CD14-positive monocyte (primary cell): ENCODE results near the gene AVPR2. TPM values are rescaled to one million over a fixed set of nuclear protein-coding genes. Genes with fewer than 3 reads are reported as not detected.

ENCODE experiments used
- DNase-seq, 3 donors: peaks; one replicate each; pipeline ENCODE4 v3.0.0-alpha.2; 2011 to 2022
- H2AFZ ChIP-seq: 2 replicates; pipeline ENCODE4 v1.6.0; 2012; ENCODE audit warnings: mild to moderate bottlenecking, low read depth, low read length, inconsistent platforms; ENCODE audit not compliant: insufficient read depth, poor library complexity, severe bottlenecking
- H3K27ac ChIP-seq, 2 donors: 1 replicate in 1 of 2; 2 replicates in 1 of 2; pipeline ENCODE4 v1.5.1; 2012 to 2013; ENCODE audit warnings: low read length in 2 of 2, control low read depth in 1 of 2, inconsistent platforms in 1 of 2, low read depth in 1 of 2, mild to moderate bottlenecking in 1 of 2
- H3K27me3 ChIP-seq, 2 donors: one replicate each; pipeline versions ENCODE4 v1.6.0 to v1.6.1; 2011 to 2013; ENCODE audit warnings: low read length in 2 of 2; ENCODE audit not compliant: control insufficient read depth in 2 of 2, insufficient read depth in 2 of 2
- H3K36me3 ChIP-seq, 2 donors: replicated peaks in 1 of 2; 1 replicate in 1 of 2; 2 replicates in 1 of 2; pipeline versions ENCODE4 v1.5.1 to v1.6.1; 2012 to 2013; ENCODE audit warnings: low read length in 2 of 2, control low read depth in 1 of 2, inconsistent platforms in 1 of 2, mild to moderate bottlenecking in 1 of 2; ENCODE audit not compliant: insufficient read depth in 2 of 2, control insufficient read depth in 1 of 2
- H3K4me1 ChIP-seq, 2 donors: 1 replicate in 1 of 2; 2 replicates in 1 of 2; pipeline versions ENCODE4 v1.5.1 to v1.6.1; 2012 to 2013; ENCODE audit warnings: low read length in 2 of 2, control low read depth in 1 of 2, inconsistent platforms in 1 of 2, mild to moderate bottlenecking in 1 of 2, moderate library complexity in 1 of 2; ENCODE audit not compliant: insufficient read depth in 2 of 2, control insufficient read depth in 1 of 2
- H3K4me2 ChIP-seq: replicated peaks from 2 replicates; pipeline ENCODE3; 2012; ENCODE audit warnings: low read length, moderate library complexity, mild to moderate bottlenecking; ENCODE audit not compliant: poor library complexity, severe bottlenecking; ENCODE audit errors: extremely low read depth
- H3K4me3 ChIP-seq, 3 experiments: fragments of 200-600 bp in 1 of 3; sonication (generic) in 1 of 3; replicated peaks in 1 of 3; 1 replicate in 2 of 3; 2 replicates in 1 of 3; pipeline ENCODE4 v1.5.1; 2011 to 2013; ENCODE audit warnings: low read length in 3 of 3, mild to moderate bottlenecking in 3 of 3, control low read depth in 2 of 3, low read depth in 2 of 3, inconsistent platforms in 1 of 3, moderate library complexity in 1 of 3
- H3K79me2 ChIP-seq: 2 replicates; pipeline ENCODE4 v1.6.0; 2012; ENCODE audit warnings: mild to moderate bottlenecking, control low read depth, inconsistent platforms, low read length, moderate library complexity; ENCODE audit not compliant: insufficient read depth
- H3K9ac ChIP-seq: 2 replicates; pipeline ENCODE4 v1.6.0; 2017; ENCODE audit warnings: low read length, mild to moderate bottlenecking; ENCODE audit not compliant: insufficient read depth, poor library complexity, severe bottlenecking
- H3K9me3 ChIP-seq, 2 donors: replicated peaks in 1 of 2; 1 replicate in 1 of 2; 2 replicates in 1 of 2; pipeline versions ENCODE4 v1.5.1 to v1.6.1; 2012 to 2013; ENCODE audit warnings: low read length in 2 of 2, control low read depth in 1 of 2; ENCODE audit not compliant: control insufficient read depth in 1 of 2, insufficient read depth in 1 of 2
- H4K20me1 ChIP-seq: 2 replicates; pipeline ENCODE4 v1.6.0; 2012; ENCODE audit warnings: mild to moderate bottlenecking, low read length, control low read depth, moderate library complexity; ENCODE audit not compliant: insufficient read depth
- H3K27ac Mint-ChIP-seq, 7 donors: one replicate each; pipeline ENCODE4 v1.8.0; 2020; ENCODE audit warnings: mild to moderate bottlenecking in 7 of 7, mixed read lengths in 7 of 7, moderate library complexity in 6 of 7, inconsistent platforms in 2 of 7
- H3K27me3 Mint-ChIP-seq, 3 donors: one replicate each; pipeline ENCODE4 v1.8.0; 2021 to 2022; ENCODE audit warnings: low read depth in 3 of 3, mild to moderate bottlenecking in 3 of 3, mixed read lengths in 3 of 3, moderate library complexity in 3 of 3, inconsistent platforms in 1 of 3
- H3K36me3 Mint-ChIP-seq, 2 donors: one replicate each; pipeline ENCODE4 v1.8.0; 2020; ENCODE audit warnings: mixed read lengths in 2 of 2, inconsistent platforms in 1 of 2, mild to moderate bottlenecking in 1 of 2
- H3K4me1 Mint-ChIP-seq: one replicate; pipeline ENCODE4 v1.8.0; 2020; ENCODE audit warnings: mild to moderate bottlenecking, mixed read lengths
- H3K4me3 Mint-ChIP-seq, 2 donors: one replicate each; pipeline ENCODE4 v1.8.0; 2020; ENCODE audit warnings: mild to moderate bottlenecking in 2 of 2, mixed read lengths in 2 of 2, moderate library complexity in 1 of 2
- H3K9me3 Mint-ChIP-seq, 7 donors: one replicate each; pipeline ENCODE4 v1.8.0; 2020 to 2022; ENCODE audit warnings: mixed read lengths in 7 of 7, mild to moderate bottlenecking in 6 of 7, moderate library complexity in 6 of 7, inconsistent platforms in 2 of 7
- WGBS: methylation state at CpG from one replicate; pipeline ENCODE4 v1.1.5; 2013; ENCODE audit warnings: missing lambda C conversion rate; ENCODE audit not compliant: insufficient coverage; 5-methylcytosine and 5-hydroxymethylcytosine counted together
- intact Hi-C, 2 donors: fragments of 100-400 bp; cut with micrococcal nuclease; formaldehyde crosslinking; loops; one replicate each; pipeline versions ENCODE4 v1.15.0 to v1.15.1; 2023
- polyA plus RNA-seq, 3 donors: library from polyadenylated mRNA; depleted of rRNA in 1 of 3; unstranded in 2 of 3; stranded (reverse) in 1 of 3; fragments of 300-500 nt in 2 of 3; fragments of >200 nt in 1 of 3; fragmentation: Illumina TruSeq in 2 of 3; gene quantifications; 1 replicate in 2 of 3; 2 replicates in 1 of 3; pipeline ENCODE4 v1.2.3, GENCODE V29; 2012 to 2021
- TF ChIP-seq, protein P1 (sequence below): fragments of 200-600 bp; IDR thresholded peaks from one replicate; pipeline ENCODE4 v1.8.0; 2022; ENCODE audit warnings: antibody characterized with exemption, mild to moderate bottlenecking

The AVPR2 gene
- polyA plus RNA-seq, 3 donors = 0.14 to 0.27 TPM; not detected in 1

GRCh38 chrX:153884136-153884535 lies 20.3 kb upstream of the AVPR2 start:
- peak overlapping the region in 1 of 2 donors; percentile 70 for H3K4me3 Mint-ChIP-seq
- peaks cover 35 to 76% of the 10 kb centered on the region in 2 donors for H3K27me3 ChIP-seq
- no peaks in the 10 kb centered on the region for H3K79me2 ChIP-seq
- no peak overlapping the region for H3K27ac ChIP-seq
- H2AFZ ChIP-seq = no peak overlapping the region
- H3K36me3 ChIP-seq = no peaks in the 10 kb centered on the region
- H3K4me3 ChIP-seq = no peak overlapping the region
- no peak overlapping the region for H3K9ac ChIP-seq
- H3K9me3 ChIP-seq = peaks cover 0 to 16% of the 10 kb centered on the region in 2 donors
- TF ChIP-seq, protein P1, sequence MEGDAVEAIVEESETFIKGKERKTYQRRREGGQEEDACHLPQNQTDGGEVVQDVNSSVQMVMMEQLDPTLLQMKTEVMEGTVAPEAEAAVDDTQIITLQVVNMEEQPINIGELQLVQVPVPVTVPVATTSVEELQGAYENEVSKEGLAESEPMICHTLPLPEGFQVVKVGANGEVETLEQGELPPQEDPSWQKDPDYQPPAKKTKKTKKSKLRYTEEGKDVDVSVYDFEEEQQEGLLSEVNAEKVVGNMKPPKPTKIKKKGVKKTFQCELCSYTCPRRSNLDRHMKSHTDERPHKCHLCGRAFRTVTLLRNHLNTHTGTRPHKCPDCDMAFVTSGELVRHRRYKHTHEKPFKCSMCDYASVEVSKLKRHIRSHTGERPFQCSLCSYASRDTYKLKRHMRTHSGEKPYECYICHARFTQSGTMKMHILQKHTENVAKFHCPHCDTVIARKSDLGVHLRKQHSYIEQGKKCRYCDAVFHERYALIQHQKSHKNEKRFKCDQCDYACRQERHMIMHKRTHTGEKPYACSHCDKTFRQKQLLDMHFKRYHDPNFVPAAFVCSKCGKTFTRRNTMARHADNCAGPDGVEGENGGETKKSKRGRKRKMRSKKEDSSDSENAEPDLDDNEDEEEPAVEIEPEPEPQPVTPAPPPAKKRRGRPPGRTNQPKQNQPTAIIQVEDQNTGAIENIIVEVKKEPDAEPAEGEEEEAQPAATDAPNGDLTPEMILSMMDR = no peak
- H3K36me3 Mint-ChIP-seq = no peaks in the 10 kb centered on the region
- peaks cover 0 to 9% (median 2%) of the 10 kb centered on the region in 7 donors for H3K9me3 Mint-ChIP-seq
- intact Hi-C loops = no loop called here
- WGBS = 92% methylated on average over 2 of the region's 13 CpGs
- no peak overlapping the region for H3K27ac Mint-ChIP-seq
- H3K4me1 Mint-ChIP-seq = peaks cover 1% of the 10 kb centered on the region
- no peak for DNase-seq
- peaks cover 54 to 92% (median 78%) of the 10 kb centered on the region in 3 donors for H3K27me3 Mint-ChIP-seq
- peaks cover 3% of the 10 kb centered on the region for H4K20me1 ChIP-seq
- peaks cover 5 to 8% of the 10 kb centered on the region in 2 donors for H3K4me1 ChIP-seq
- H3K4me2 ChIP-seq = no peak overlapping the region

- peaks cover 35 to 73% of the 10 kb centered on the region in 2 donors for H3K27me3 ChIP-seq
These were observed 19.9 kb upstream of the AVPR2 start for GRCh38 chrX:153884590-153884989.

More at GRCh38 chrX:153884590-153884989, 19.9 kb upstream of the AVPR2 start:
- intact Hi-C loops = no loop called here
- H3K79me2 ChIP-seq = no peaks in the 10 kb centered on the region
- H3K4me3 ChIP-seq = no peak overlapping the region
- no peaks in the 10 kb centered on the region for H3K36me3 ChIP-seq
- no peak overlapping the region for H3K4me2 ChIP-seq
- H3K27me3 Mint-ChIP-seq = peaks cover 52 to 92% (median 78%) of the 10 kb centered on the region in 3 donors
- H3K27ac ChIP-seq = no peak overlapping the region
- TF ChIP-seq, protein P1 = no peak
- peaks cover 5 to 8% of the 10 kb centered on the region in 2 donors for H3K4me1 ChIP-seq
- no peak overlapping the region for H3K27ac Mint-ChIP-seq
- peaks cover 0 to 9% (median 3%) of the 10 kb centered on the region in 7 donors for H3K9me3 Mint-ChIP-seq
- no peak for DNase-seq
- H2AFZ ChIP-seq = no peak overlapping the region
- H3K4me1 Mint-ChIP-seq = peaks cover 1% of the 10 kb centered on the region
- H4K20me1 ChIP-seq = peaks cover 3% of the 10 kb centered on the region
- peaks cover 0 to 16% of the 10 kb centered on the region in 2 donors for H3K9me3 ChIP-seq
- H3K36me3 Mint-ChIP-seq = no peaks in the 10 kb centered on the region
- peak overlapping the region in 1 of 2 donors; percentile 63 for H3K4me3 Mint-ChIP-seq
- WGBS = 54% methylated on average over 5 of the region's 6 CpGs
- no peak overlapping the region for H3K9ac ChIP-seq
